HG02852 (cell line): ENCODE measurements around the gene LRRC28.

Experiments used
- ATAC-seq: cut with Tn5 transposase; IDR thresholded peaks from one replicate; pipeline ENCODE4 v1.9.1; 2021; ENCODE audit warnings: mild to moderate bottlenecking, moderate library complexity; ENCODE audit not compliant: unreplicated experiment

The LRRC28 gene

DNA sequence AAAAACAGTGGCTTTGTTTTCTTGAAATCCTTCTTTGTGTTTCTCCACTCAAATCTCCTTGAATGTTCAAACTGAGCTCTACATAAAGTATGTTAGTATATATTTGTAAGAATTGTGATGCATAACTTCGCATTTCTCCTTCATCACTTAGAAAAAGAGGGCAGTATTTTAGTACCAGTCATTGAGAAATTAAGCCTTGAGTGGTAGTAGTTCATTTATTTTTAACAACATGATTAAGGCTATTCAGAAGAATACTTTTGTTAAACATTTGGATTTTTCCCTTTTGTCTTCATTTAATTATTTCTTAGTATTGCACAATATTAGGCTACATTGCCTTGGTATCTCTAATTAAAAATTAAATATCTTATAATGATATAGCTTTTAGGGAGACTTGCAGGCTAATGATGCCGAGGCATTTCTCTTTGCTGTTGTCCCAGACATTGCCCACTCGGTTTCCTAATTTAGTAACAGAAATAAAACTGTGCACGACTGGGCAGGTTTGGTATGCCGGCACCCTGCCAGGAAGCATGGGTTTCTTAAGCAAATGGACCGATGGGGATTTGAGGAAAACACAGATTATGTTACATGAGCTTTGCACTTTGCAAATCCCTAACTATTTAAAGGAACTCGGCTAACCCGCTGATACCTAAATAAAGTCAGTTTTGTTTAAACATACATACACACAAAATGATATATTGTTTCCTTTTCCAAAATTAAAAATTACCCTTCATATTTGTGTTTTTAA, 54.7 kb downstream of the LRRC28 start:
- ATAC-seq = no peak

DNA sequence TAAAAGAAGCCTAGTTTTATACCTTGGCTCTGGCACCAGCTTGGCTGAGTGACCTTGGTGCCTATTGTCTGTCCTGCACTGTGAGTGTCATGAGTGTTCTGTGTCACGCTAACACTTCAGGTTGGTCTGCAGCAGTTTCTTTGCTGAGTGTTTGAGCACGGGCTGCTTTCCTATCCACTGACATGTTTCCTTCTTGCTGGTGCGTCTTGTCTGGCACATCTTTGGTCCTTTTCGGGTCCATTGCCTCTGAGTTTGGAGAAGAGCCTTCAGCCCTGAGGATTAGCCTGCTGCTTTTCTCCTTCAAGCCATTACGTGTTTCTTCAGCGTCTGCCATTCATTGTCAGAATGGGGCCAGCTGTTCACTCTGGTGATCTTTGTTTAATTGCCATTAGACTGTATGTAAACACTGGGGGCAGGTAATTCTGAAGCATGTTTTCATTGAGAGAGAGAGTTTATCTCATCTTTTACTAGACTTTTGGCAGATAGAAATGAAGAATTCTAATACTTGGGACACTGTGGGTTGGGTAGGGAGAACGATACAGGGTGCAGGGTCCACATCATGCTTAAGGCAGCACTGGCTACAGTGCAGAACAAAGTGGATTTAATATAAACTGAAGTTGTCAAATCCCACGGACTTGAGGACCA, 55.5 kb downstream of the LRRC28 start:
- no peak for ATAC-seq

DNA sequence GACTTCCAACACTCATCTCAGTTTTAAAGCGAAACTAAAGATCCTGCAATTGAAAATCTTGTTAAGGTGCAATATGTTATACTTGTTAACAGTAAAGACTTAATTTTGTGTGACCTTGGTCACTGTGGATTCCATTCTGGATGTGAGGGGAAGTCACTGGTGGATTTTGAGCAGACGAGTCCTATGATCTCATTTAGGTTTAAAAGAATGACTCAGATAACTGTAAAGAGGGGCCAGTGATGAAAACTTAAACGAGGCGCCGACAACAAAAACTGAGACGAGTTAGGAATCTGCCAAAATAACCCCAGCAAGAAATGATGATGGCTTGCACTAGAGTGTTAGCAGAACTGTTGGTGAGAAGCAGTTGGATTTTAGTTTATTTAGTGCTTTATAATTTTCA, 56.5 kb downstream of the LRRC28 start:
- ATAC-seq = no peak

DNA sequence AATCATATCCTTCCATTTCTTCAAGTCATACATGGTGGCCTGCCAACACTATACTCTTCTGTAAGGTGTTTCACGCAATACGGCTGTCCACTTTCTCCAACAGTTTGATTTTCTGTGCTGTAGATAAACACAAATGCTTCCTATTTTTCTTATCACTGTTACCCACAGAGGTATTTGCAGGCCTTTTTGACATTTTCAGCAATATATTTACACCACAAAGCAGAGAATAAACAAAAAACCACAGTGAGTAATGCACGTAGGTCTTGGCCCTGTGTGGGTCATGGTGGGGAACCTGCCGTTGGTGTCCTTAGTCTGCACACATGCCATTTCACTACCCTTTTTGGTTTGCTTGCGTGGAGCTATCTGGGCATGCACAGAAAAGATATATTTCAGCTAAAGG, 59.5 kb downstream of the LRRC28 start:
- ATAC-seq = no peak

DNA sequence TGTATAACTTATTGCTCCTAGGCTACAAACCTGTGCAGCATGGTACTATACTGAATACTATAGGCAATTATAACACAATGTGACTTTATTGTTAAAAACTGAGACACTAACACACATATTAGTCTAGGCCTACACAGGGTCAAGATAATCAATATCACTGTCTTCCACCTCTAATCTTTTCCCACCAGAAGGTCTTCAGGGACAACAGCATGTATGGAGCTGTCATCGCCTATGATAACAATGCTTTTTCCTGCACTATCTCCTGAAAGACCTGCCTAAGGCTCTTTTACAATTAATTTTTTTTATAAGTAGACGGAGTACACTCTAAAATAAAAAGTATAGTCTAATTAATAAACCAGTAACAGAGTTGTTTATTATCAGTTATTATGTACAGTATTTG, 60.9 kb downstream of the LRRC28 start:
- no peak for ATAC-seq

GRCh38 chr15:99312794-99313193, 61.5 kb downstream of the LRRC28 start:
- no peak for ATAC-seq

DNA sequence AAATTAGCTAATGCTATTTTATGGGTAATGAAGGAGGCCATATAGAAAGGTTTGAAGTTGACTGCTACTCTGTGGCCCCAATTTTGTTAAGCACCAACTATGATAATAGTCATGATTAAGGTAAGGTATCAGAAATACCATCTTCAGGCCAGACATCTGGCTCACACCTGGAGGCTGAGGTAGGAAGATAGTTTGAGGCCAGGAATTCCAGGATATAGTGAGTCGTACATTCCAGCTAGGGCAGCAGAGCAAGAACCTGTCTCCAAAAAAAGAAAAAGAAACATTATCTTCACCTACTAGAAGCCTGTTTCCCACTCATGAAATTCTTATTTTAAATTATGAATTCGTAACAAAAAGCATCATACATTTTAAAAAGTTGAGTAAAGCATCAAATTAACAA, 64.4 kb downstream of the LRRC28 start:
- ATAC-seq = no peak

DNA sequence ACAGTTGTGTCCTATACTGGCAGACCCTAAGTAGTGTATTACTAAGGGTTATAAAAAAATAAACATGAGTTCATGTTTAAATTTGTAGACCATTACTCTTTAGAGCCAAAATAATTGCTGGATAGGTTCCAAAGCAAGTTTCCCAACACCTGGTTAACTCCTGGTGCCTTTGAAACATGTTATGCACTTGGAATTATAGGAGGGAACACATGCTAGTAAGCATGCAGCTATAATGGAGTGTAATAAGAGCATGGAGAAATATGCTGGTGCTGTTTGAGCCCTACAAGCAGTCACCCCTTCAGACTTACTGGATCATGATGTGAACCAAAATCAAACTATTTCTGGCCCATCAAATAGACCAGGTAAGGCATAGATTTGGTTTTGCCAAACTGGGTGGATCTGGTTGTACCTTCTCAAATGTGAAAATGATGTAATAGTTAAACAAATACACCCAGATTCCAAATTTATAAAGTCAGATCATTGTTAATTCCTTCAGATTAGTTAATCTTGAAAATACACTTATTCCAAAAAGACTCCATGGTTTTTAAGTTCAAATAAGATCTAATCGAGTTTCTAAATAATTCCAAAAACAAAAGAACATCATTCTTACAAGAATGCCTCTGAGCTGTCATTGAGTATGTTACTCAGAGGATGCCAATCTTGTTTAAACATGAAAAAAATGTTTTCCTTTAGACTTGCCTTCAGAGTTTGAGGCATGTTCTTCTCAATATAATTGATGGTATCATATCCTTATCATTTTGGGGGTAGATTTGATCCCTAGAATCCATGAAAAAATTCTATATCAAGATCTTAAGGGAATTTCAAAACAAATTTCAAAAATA, 69.3 kb downstream of the LRRC28 start:
- no peak for ATAC-seq

GRCh38 chr15:99321468-99321867, 70.2 kb downstream of the LRRC28 start:
- no peak for ATAC-seq

GRCh38 chr15:99322643-99323405, 71.5 kb downstream of the LRRC28 start:
- ATAC-seq = no peak

DNA sequence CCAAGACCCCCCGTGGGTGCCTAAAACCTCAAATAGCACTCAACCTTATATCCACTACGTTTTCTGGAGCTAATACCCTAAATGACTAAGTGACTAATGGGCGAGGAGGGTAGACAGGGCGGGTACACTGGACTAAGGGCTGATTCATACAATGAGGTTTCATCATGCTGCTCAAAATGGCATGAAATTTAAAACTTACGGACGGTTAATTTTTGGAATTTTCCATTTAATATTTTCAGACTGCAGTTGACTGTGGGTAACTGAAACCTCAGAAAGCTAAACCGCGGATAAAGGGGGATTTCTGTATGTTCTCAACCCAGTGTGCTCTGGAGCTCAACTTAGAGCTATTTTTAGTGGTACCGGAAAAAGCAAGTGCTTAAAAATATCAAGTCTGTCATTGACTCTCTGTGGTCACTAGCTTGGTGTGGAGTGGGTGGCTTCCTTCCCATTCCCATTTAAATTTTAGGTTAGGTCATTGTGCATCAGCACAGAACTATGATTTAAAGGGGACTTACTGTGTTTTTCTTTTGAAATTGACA, 72.9 kb downstream of the LRRC28 start:
- peak; percentile 75 for ATAC-seq

- ATAC-seq = no peak
Observed at GRCh38 chr15:99324700-99325099, 73.4 kb downstream of the LRRC28 start.

DNA sequence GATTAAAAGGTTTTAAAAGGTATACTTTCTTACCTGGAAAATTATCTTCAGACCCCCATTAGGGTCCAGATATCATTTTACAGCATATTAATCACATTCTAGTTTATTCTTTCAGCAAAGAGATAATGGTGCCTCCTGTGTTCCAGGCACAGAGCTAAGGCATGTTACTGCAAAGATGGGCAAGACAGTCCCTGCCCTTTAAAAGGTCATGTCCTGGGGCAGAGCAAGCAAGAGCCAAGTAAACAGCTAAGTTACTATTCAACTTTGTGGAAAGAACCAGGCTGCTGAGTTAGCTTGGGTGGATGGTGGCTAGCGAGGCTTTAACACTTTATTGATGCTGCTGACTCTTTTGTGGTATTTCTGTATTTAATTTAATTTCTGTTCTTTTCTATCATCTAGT, 75.0 kb downstream of the LRRC28 start:
- no peak for ATAC-seq

DNA sequence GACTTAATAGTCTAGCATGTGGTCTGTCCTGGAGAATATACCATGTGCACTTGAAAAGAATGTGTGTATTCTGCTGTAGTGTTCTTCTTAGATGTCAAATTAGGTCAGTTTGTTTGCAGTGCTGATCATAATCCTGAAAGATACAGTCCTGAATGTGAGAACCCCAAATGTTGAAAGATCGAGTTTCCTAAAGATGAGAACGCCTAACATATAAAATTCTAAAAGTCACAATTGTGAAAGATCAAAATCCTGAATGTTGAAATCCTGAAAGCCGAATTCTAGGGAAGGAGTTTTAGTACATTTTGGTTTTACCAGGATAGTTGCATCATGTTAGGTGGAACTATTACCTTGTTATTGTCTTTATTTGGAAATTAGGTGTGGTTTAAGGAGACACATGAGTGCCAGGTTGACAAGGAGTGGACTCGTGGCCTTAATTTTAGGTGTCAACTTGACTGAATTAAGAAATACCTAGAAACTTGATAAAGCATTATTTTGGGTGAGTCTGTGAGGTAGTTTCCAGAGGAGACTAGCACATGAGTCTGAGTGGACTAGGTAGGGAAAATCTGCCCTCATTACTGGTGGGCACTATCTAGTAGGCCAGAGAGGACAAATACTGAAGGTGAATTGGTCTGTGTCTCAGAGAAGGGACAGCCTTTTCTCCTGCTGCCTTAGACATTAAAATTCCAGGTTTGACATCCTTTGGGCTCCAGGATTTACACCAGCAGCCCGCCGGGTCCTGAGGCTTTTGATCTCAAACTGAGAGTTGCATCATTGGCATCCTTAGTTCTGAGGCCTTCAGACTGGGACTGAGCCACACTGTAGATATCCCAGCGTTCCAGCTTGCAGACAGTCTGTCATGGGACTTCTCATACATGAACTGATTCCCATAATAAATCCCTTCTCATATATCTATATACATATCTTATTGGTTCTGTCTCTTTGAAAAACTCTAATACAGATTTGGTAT, 77.1 kb downstream of the LRRC28 start:
- ATAC-seq = no peak

GRCh38 chr15:99331381-99331780, 80.1 kb downstream of the LRRC28 start:
- ATAC-seq = no peak

- no peak for ATAC-seq
Observed at GRCh38 chr15:99333413-99333812, 82.1 kb downstream of the LRRC28 start.

DNA sequence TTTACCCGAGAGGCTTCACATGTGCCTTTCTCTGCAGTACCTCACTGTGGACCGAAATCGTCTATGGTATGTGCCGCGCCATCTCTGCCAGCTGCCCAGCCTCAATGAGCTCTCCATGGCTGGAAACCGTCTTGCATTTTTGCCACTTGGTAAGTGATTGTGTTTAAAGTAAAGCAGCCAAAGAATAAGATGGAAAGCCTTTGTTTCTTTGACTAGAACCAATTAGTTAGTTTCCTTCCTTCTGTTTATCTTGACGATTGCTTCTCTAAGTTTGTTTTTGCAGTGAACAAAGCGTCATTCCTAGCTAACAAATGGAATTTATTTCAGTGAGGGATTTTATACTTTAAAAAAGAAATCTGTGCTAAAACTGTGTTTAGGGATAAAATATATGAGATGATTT, 82.7 kb downstream of the LRRC28 start:
- no peak for ATAC-seq

DNA sequence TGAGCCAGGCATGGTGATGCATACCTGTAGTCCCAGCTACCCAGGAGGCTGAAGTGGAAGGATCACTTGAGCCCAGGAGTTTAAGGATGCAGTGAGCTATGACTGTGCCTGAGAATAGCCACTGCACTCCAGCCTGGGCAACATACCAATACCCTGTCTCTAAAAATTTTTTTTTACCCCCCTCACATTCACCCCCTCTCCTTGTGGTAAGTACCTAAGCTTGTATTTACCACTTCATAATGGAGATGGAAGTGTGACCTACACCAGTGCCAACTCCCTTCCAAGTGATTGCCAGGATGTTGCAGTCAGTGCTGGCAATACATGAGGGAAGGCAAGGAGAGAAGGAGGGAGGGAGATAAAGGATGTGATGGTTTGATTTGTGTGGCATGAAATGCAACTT, 84.2 kb downstream of the LRRC28 start:
- no peak for ATAC-seq

- no peak for ATAC-seq
Observed at GRCh38 chr15:99336794-99337193, 85.5 kb downstream of the LRRC28 start.

DNA sequence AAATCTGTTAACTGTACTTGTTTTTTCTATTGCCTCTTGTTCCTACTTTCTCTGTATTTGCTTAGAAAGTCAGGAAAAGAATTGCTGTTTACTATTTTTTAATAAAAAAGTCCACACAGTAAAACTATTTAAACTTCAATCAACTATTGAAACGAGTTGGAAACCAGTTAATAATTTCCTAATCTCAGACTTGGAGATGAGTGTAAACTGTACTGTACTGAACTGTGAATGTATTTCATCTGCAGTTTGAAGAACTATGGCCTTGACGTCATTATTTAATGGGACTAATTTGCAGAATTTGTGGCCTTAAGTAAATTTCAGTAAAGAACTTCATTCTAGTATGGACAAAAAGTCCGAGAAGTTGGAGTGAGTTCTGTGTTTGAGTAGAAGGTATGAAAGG, 89.1 kb downstream of the LRRC28 start:
- ATAC-seq = no peak
